Kidney epithelial cell (primary cell): Measurements from ENCODE around the gene LYPD6B. TPM values are rescaled to one million over a fixed set of nuclear protein-coding genes. Genes with fewer than 3 reads are reported as not detected.

Experiments
- DNase-seq: peaks from one replicate; pipeline ENCODE4 v3.0.0-alpha.2; 2010; ENCODE audit warnings: low read depth
- H3K27me3 ChIP-seq: 2 replicates; pipeline ENCODE4 v1.6.0; 2011; ENCODE audit warnings: low read length; ENCODE audit not compliant: control insufficient read depth, insufficient read depth
- H3K36me3 ChIP-seq: 2 replicates; pipeline ENCODE4 v1.5.1; 2011; ENCODE audit warnings: low read length; ENCODE audit not compliant: control insufficient read depth, insufficient read depth
- H3K4me3 ChIP-seq: 2 replicates; pipeline ENCODE4 v1.5.1; 2011; ENCODE audit warnings: low read depth, mild to moderate bottlenecking, control low read depth, low read length
- total RNA-seq: library from RNA; depleted of rRNA; stranded (reverse); fragments of >200 nt; gene quantifications from 2 replicates; pipeline ENCODE4 v1.2.3, GENCODE V29; 2015
- TF ChIP-seq, protein P1 (sequence below): IDR thresholded peaks from 2 replicates; pipeline ENCODE4 v1.5.1; 2011; ENCODE audit warnings: mild to moderate bottlenecking, moderate library complexity, low read length, control low read depth, inconsistent platforms; ENCODE audit not compliant: insufficient read depth, poor library complexity, severe bottlenecking

LYPD6B gene
- total RNA-seq, 1 donor from 2014 or later: 5.3 TPM

DNA sequence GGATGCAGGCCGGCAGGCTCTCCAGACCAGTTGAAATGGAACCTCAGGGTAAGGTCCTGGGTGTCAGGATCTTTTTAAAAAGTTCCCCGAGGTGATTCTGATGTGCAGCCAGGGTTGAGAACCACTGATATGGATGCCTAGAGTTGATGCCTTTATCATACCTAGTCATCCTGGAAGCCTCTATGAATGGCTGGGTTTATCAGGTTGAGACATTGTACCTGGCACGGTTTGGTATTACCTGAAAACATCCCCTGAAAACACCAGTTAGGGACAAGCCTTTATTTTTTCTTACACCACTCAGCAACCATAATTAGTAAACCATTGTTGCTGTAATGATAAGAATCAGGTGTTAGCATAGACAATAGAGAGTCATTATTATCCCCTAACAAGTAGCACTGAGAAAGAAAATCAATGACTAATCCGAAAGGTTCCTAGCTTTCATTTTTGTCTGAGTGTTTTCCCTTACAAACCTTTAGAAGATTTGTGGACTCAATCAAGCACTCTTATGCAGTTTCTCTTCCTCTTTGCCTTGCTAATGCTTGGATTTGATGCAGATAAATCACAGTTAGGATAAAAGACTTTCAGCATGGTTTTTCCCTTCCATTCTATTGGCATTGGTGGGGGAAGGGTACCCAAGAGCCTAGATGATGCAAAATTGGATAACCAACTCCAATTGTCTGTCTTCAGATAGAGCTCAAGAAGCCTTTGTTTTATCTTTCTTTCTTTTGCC is 175.4 kb downstream of the LYPD6B start:
- no peak for DNase-seq
- H3K27me3 ChIP-seq: no peaks in the 10 kb centered on the region

DNA sequence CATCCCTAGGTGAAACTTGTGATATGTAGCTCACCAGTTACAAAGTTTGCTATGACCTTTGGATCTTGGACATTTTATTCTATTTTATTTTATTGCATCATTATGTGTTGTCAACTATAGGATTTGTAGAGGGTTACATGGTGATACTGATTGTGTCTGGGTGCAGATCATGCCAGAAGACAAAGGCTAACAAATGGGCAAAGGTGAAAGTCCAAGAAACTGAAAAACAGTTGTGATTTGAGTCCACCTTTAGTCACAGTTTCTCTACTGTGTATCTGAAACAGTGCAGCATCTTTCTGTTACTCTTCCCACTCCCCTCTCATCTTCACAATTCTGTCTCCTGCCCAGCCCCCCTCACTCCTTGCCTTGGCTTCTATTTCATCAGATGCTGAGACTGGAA is 180.0 kb downstream of the LYPD6B start:
- Histone ChIP-seq H3K36me3 (no peaks in the 10 kb centered on the region), H3K27me3 (no peaks in the 10 kb centered on the region), H3K4me3 (no peak overlapping the region)
- DNase-seq: no peak
- TF ChIP-seq, protein P1, sequence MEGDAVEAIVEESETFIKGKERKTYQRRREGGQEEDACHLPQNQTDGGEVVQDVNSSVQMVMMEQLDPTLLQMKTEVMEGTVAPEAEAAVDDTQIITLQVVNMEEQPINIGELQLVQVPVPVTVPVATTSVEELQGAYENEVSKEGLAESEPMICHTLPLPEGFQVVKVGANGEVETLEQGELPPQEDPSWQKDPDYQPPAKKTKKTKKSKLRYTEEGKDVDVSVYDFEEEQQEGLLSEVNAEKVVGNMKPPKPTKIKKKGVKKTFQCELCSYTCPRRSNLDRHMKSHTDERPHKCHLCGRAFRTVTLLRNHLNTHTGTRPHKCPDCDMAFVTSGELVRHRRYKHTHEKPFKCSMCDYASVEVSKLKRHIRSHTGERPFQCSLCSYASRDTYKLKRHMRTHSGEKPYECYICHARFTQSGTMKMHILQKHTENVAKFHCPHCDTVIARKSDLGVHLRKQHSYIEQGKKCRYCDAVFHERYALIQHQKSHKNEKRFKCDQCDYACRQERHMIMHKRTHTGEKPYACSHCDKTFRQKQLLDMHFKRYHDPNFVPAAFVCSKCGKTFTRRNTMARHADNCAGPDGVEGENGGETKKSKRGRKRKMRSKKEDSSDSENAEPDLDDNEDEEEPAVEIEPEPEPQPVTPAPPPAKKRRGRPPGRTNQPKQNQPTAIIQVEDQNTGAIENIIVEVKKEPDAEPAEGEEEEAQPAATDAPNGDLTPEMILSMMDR: no peak

More for the DNA sequence above, 175.4 kb downstream of the LYPD6B start:
- TF ChIP-seq, protein P1: no peak
- no peaks in the 10 kb centered on the region for H3K36me3 ChIP-seq
- H3K4me3 ChIP-seq: no peak overlapping the region

DNA sequence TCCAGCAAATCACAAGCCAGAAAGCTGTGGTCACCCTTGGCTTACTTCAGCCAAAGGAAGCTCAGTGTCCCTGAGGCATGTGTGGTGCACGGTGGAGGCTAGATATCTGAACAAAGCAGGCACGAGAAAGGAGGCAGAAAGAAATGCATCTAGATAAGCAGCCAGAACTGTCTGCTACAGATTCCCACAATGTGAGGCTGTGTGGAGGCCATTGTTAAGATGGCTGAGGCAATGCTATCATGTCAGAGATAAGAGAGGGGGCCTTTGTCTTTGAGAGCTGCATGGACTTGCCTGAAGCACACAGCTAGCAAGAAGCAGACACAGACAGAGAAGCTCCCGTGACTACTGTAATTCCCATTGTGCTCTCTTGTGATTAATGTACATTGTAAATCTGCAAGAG is 181.4 kb downstream of the LYPD6B start:
- DNase-seq: no peak
- Histone ChIP-seq H3K4me3 (no peak overlapping the region), H3K36me3 (no peaks in the 10 kb centered on the region), H3K27me3 (no peaks in the 10 kb centered on the region)
- TF ChIP-seq, protein P1: no peak

DNA sequence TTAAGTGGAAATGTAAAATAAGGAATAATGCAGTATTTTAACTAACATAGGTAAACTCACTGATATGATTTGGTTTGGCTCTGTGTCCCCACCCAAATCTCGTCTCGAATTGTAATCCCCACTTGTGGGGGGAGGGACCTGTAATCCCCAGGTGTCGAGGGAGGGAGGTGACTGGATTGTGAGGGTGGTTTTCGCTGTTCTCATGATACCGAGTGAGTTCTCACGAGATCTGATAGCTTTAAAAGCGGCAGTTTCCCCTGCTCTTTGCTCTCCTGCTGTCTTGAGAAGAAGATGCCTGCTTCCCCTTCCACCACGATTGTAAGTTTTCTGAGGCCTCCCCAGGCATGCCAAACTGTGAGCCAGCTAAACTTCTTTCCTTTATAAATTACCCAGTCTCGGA is 182.5 kb downstream of the LYPD6B start:
- no peak for DNase-seq
- TF ChIP-seq, protein P1: no peak
- Histone ChIP-seq H3K36me3 (no peaks in the 10 kb centered on the region), H3K4me3 (no peak overlapping the region), H3K27me3 (no peaks in the 10 kb centered on the region)

DNA sequence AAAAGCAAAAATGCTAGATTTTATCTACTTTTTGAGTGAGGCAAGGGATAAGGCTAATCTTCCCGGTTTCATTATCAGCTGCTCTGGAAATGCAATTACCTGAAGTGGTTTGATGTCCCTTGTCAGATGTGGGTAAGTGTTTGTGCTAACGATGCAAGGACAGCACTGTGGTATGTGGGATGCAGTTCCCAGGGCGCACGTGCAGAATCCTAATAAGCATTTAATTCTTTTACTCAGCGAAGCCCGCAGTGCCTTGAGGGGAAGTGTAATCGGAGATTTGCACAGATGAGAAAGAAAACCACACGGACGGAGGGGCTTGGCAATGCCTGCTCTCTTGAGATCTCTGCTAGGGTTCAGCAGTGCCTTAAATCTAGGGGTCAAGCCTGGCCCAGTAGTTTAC is 183.4 kb downstream of the LYPD6B start:
- DNase-seq: no peak
- TF ChIP-seq, protein P1: no peak
- Histone ChIP-seq H3K4me3 (no peak overlapping the region), H3K27me3 (no peaks in the 10 kb centered on the region), H3K36me3 (no peaks in the 10 kb centered on the region)
